ENCODE measurements around the gene ACTR3C.

Gene ACTR3C

GRCh38 chr7:150371131-150371995 lies 48.0 kb upstream of the ACTR3C start:
- peaks cover 37% of the 10 kb centered on the region for H3K79me1 ChIP-seq (replicated peaks; ENCODE audit: low read length, poor library complexity, severe bottlenecking)
- no peaks in the 10 kb centered on the region for H3K27me3 ChIP-seq (ENCODE audit: control insufficient read depth in 1 of 2, insufficient read depth in 1 of 2, low read length in 2 of 2)
- H2BK15ac ChIP-seq (ENCODE audit: low read depth, poor library complexity, severe bottlenecking), result peak overlapping the region; percentile 19
- H3K9me3 ChIP-seq (ENCODE audit: control insufficient read depth, low read length), result no peaks in the 10 kb centered on the region
- no peak overlapping the region for H3K4me2 ChIP-seq (ENCODE audit: low read length, poor library complexity, severe bottlenecking)
- H4K91ac ChIP-seq (ENCODE audit: low read length), result peak overlapping the region; percentile 64
- H4K8ac ChIP-seq (ENCODE audit: low read length), result peak overlapping the region; percentile 72
- peak overlapping the region; percentile 45 to 61 for H2BK12ac ChIP-seq (ENCODE audit: low read length in 2 of 2)
- peak overlapping the region; percentile 37 for H3K27ac ChIP-seq (ENCODE audit: low read length, poor library complexity, severe bottlenecking)
- no peak overlapping the region for H3K4ac ChIP-seq (ENCODE audit: low read depth in 1 of 2, low read length in 2 of 2)
- peak overlapping the region; percentile 90 for H3K9ac ChIP-seq (ENCODE audit: low read length)
- 98% methylated on average over 45 of the region's 48 CpGs for WGBS
- peaks cover 22 to 41% of the 10 kb centered on the region in 2 experiments for H3K36me3 ChIP-seq (ENCODE audit: control insufficient read depth in 1 of 2, insufficient read depth in 2 of 2, low read depth in 1 of 2, low read length in 2 of 2)
- no peak for DNase-seq
- H2BK5ac ChIP-seq (ENCODE audit: low read depth, low read length, poor library complexity, severe bottlenecking), result no peak overlapping the region
- no peak overlapping the region for H2BK120ac ChIP-seq (ENCODE audit: low read depth, low read length)
- H2AK5ac ChIP-seq (ENCODE audit: low read length, severe bottlenecking), result peak overlapping the region; percentile 4
- H2AFZ ChIP-seq (ENCODE audit: low read depth, low read length), result no peak overlapping the region
- H3K23ac ChIP-seq (ENCODE audit: low read length in 2 of 2), result peak overlapping the region in 1 of 2 experiments; percentile 40
- H3K14ac ChIP-seq (ENCODE audit: low read length in 2 of 2), result peak overlapping the region in 1 of 2 experiments; percentile 76
- peak overlapping the region in 1 of 2 experiments; percentile 18 for H3K18ac ChIP-seq (ENCODE audit: low read depth in 1 of 2, low read length in 2 of 2)
- peaks cover 32% of the 10 kb centered on the region for H3K4me1 ChIP-seq (ENCODE audit: control insufficient read depth, insufficient read depth, low read depth, low read length)
- H3K4me3 ChIP-seq (ENCODE audit: insufficient read depth in 1 of 2, low read depth in 1 of 2, low read length in 2 of 2), result no peak overlapping the region

- Histone ChIP-seq H2AFZ (ENCODE audit: low read depth, low read length) (no peak overlapping the region), H4K91ac (ENCODE audit: low read length) (no peak overlapping the region), H3K79me1 (replicated peaks; ENCODE audit: low read length, poor library complexity, severe bottlenecking) (peaks cover 35% of the 10 kb centered on the region), H3K4me2 (ENCODE audit: low read length, poor library complexity, severe bottlenecking) (peak overlapping the region; percentile 92), H3K4me1 (ENCODE audit: control insufficient read depth, insufficient read depth, low read depth, low read length) (peaks cover 30% of the 10 kb centered on the region), H3K23ac (ENCODE audit: low read length in 2 of 2) (peak overlapping the region in 1 of 2 experiments; percentile 2), H2AK5ac (ENCODE audit: low read length, severe bottlenecking) (no peak overlapping the region), H3K27me3 (ENCODE audit: control insufficient read depth in 1 of 2, insufficient read depth in 1 of 2, low read length in 2 of 2) (no peaks in the 10 kb centered on the region), H3K9me3 (ENCODE audit: control insufficient read depth, low read length) (no peaks in the 10 kb centered on the region), H3K4ac (ENCODE audit: low read depth in 1 of 2, low read length in 2 of 2) (peak overlapping the region in 1 of 2 experiments; percentile 27), H4K8ac (ENCODE audit: low read length) (peak overlapping the region; percentile 29), H3K14ac (ENCODE audit: low read length in 2 of 2) (no peak overlapping the region), H3K4me3 (ENCODE audit: insufficient read depth in 1 of 2, low read depth in 1 of 2, low read length in 2 of 2) (peak overlapping the region in 1 of 2 experiments; percentile 96), H2BK12ac (ENCODE audit: low read length in 2 of 2) (no peak overlapping the region), H2BK120ac (ENCODE audit: low read depth, low read length) (no peak overlapping the region), H3K9ac (ENCODE audit: low read length) (peak overlapping the region; percentile 90), H3K18ac (ENCODE audit: low read depth in 1 of 2, low read length in 2 of 2) (no peak overlapping the region), H2BK5ac (ENCODE audit: low read depth, low read length, poor library complexity, severe bottlenecking) (no peak overlapping the region), H2BK15ac (ENCODE audit: low read depth, poor library complexity, severe bottlenecking) (no peak overlapping the region), H3K27ac (ENCODE audit: low read length, poor library complexity, severe bottlenecking) (peak overlapping the region; percentile 74), H3K36me3 (ENCODE audit: control insufficient read depth in 1 of 2, insufficient read depth in 2 of 2, low read depth in 1 of 2, low read length in 2 of 2) (peaks cover 22 to 41% of the 10 kb centered on the region in 2 experiments)
- DNase-seq, result peak; percentile 80
- 79% methylated on average over 3 of the region's 3 CpGs for WGBS
Observed at GRCh38 chr7:150370612-150371071, 47.3 kb upstream of the ACTR3C start.

- Histone ChIP-seq H2AFZ (ENCODE audit: low read depth, low read length) (no peak overlapping the region), H4K8ac (ENCODE audit: low read length) (peak overlapping the region; percentile 59), H4K91ac (ENCODE audit: low read length) (peak overlapping the region; percentile 76), H2AK5ac (ENCODE audit: low read length, severe bottlenecking) (peak overlapping the region; percentile 12), H3K4me2 (ENCODE audit: low read length, poor library complexity, severe bottlenecking) (peak overlapping the region; percentile 92), H3K4ac (ENCODE audit: low read depth in 1 of 2, low read length in 2 of 2) (peak overlapping the region; percentile 56 to 92), H3K18ac (ENCODE audit: low read depth in 1 of 2, low read length in 2 of 2) (peak overlapping the region; percentile 49 to 98), H3K23ac (ENCODE audit: low read length in 2 of 2) (peak overlapping the region in 1 of 2 experiments; percentile 34), H3K27me3 (ENCODE audit: control insufficient read depth in 1 of 2, insufficient read depth in 1 of 2, low read length in 2 of 2) (no peaks in the 10 kb centered on the region), H3K36me3 (ENCODE audit: control insufficient read depth in 1 of 2, insufficient read depth in 2 of 2, low read depth in 1 of 2, low read length in 2 of 2) (peaks cover 22 to 41% of the 10 kb centered on the region in 2 experiments), H2BK15ac (ENCODE audit: low read depth, poor library complexity, severe bottlenecking) (no peak overlapping the region), H3K14ac (ENCODE audit: low read length in 2 of 2) (peak overlapping the region in 1 of 2 experiments; percentile 97), H3K79me1 (replicated peaks; ENCODE audit: low read length, poor library complexity, severe bottlenecking) (peaks cover 35% of the 10 kb centered on the region), H2BK120ac (ENCODE audit: low read depth, low read length) (peak overlapping the region; percentile 74), H3K27ac (ENCODE audit: low read length, poor library complexity, severe bottlenecking) (peak overlapping the region; percentile 74), H2BK5ac (ENCODE audit: low read depth, low read length, poor library complexity, severe bottlenecking) (peak overlapping the region; percentile 20), H3K9ac (ENCODE audit: low read length) (peak overlapping the region; percentile 90), H3K9me3 (ENCODE audit: control insufficient read depth, low read length) (no peaks in the 10 kb centered on the region), H3K4me3 (ENCODE audit: insufficient read depth in 1 of 2, low read depth in 1 of 2, low read length in 2 of 2) (peak overlapping the region; percentile 86 to 96), H3K4me1 (ENCODE audit: control insufficient read depth, insufficient read depth, low read depth, low read length) (peaks cover 28% of the 10 kb centered on the region), H2BK12ac (ENCODE audit: low read length in 2 of 2) (peak overlapping the region in 1 of 2 experiments; percentile 40)
- peak; percentile 32 for DNase-seq
- WGBS, result 38% methylated on average over 23 of the region's 23 CpGs
Observed at GRCh38 chr7:150369748-150370501, 46.6 kb upstream of the ACTR3C start.
